NCI-H1436 treated with DMSO at 0.1 percent for 48 hours (cell line): ENCODE data around the gene TRABD.

ENCODE experiments used
- DNase-seq: peaks from one replicate; lab custom pipeline; 2025; lab: John Stamatoyannopoulos, UW

Gene TRABD

DNA sequence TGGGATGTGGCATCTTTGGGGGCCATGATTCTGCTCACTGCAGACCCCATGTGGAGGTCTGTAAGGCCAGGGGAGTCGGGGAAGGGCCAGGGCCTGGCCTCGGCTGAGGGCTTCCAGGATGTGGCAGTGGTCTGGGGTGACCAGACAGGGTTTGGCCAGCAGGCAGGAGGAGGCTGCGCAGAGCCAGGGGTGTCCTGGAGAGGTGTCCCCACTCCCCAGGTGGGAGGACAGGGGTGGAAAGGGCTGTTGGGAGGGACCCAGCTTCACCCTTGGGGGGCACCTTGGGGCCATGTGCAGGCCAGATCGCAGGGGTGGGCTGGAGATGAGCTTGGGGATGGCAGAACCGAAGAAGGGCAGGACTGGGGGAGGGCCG lies 11.7 kb upstream of the TRABD start:
- no peak for DNase-seq

DNA sequence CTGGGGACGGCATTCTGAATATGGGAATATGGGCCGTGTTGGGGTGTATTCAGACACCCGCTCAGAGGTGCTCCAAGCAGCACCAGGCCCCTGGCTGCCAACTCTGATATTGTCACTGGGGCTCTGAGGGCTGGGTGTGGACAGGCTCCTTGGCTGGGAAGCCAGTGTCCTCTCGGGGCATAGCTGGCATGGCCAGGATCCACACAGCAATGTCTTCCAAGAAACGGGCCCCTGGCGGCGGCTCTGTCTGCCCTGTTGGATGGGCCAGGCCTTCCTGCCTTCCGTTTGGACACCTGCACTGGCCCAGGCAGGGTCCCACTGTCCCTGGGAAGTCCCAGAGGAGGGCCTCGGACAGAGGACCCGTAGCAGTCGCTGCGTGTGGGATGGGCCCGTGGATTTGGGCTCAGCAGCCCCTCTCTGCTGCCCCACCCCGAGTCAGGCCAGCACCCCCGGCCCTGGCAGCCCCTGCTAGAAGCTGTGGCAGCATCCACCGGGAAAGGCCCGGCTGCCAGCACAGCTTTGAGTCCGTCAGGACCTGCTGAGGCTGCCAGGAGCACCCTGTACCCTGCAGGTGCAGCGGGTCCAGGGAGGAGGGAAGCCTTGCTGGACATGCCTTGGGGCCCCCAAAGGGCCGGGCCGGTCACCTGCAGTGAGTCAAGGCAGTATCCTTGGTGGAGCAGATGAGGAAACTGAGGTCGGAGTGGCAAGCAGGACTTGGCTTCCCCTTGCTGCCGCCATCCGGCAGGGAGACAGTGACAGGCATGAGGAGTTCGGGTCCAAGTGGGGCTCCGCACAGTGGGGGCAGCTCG lies 11.1 kb upstream of the TRABD start:
- DNase-seq = no peak

- DNase-seq = no peak
Observed at GRCh38 chr22:50175191-50175461, 10.6 kb upstream of the TRABD start.

DNA sequence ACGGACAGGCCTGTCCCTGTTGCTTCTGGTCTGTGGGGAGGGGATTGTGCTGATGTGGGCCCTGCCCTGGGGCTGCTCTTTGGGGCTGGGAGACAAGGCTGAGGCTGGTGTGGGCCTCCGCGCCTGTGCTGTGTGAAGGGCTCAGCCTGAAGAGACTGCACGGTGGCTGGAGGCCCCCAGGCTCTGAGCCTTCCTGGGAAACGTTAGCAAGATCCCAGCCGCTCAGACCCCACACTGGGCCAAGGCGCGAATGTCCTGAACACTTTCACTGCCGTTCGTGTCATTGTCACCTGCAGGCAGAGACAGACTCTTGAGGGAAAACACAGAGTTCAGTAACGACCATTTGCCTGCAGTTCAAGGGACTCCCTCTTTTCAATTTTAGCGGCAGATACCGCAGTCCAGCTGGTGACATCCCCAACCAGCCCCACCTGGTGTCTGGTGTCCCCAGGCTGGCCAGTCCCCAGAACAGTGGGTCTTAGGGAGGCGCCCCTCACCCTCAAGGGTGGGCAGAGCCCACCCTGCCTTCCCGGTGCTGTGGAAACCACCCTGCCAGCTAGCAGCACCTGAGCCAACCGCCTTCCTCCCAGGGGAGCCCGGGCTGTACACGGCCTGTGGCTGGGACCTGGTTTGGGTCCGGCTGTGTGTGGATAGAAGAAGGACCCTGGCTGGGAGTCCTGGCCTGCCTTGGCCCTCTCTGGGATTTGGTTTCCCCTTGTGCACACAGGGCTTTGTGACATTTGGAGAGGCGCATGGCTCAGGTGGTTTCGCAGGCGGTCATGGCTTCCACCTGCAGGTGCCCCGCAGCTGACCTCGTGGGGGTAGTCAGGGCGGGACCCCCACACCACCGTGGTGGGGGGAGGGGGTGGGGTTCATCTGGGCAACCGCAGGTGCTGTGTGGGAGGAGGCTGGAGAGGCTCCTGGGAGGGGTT lies 9.5 kb upstream of the TRABD start:
- DNase-seq = no peak

- no peak for DNase-seq
Observed at GRCh38 chr22:50176850-50177536, 8.7 kb upstream of the TRABD start.

DNA sequence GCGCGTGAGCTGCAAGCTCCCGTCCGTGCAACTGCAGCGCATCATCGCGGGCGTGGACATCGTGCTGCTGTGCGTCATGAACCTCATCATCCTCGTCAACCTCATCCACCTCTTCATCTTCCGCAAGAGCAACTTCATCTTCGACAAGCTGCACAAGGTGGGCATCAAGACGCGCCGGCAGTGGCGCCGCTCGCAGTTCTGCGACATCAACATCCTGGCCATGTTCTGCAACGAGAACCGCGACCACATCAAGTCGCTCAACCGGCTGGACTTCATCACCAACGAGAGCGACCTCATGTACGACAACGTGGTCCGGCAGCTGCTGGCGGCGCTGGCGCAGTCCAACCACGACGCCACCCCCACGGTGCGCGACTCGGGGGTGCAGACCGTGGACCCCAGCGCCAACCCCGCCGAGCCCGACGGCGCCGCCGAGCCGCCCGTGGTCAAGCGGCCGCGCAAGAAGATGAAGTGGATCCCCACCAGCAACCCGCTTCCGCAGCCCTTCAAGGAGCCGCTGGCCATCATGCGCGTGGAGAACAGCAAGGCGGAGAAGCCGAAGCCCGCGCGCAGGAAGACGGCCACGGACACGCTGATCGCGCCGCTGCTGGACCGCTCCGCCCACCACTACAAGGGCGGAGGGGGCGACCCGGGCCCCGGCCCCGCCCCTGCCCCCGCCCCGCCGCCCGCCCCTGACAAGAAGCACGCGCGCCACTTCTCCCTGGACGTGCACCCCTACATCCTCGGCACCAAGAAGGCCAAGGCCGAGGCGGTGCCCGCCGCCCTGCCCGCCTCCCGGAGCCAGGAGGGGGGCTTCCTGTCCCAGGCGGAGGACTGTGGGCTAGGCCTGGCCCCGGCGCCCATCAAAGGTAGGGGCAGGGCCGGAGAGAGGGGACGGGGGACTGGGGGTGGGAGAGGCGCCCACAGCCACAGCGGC lies 7.9 kb upstream of the TRABD start:
- DNase-seq = no peak

DNA sequence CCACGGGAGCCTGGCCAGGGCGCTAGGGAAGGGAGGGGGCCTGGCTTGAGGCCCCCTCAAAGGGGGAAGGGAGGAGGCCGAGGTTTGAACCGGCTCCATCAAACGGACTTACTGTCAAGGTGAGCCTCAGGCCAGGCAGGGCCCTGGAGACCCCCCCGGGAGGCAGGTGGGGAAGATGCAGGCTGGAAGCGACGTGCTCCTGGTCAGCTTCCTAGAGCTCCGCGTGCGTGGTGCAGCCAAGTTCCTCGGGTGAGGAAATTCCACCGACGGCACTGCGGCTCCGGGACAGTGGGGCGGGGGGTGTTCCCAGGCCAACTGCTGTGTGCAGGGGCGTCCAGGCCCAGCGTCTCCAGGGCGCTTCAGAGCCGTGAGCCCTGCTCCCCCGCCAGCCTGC lies 7.2 kb upstream of the TRABD start:
- no peak for DNase-seq

- DNase-seq = no peak
Observed at GRCh38 chr22:50178871-50179869, 6.5 kb upstream of the TRABD start.

DNA sequence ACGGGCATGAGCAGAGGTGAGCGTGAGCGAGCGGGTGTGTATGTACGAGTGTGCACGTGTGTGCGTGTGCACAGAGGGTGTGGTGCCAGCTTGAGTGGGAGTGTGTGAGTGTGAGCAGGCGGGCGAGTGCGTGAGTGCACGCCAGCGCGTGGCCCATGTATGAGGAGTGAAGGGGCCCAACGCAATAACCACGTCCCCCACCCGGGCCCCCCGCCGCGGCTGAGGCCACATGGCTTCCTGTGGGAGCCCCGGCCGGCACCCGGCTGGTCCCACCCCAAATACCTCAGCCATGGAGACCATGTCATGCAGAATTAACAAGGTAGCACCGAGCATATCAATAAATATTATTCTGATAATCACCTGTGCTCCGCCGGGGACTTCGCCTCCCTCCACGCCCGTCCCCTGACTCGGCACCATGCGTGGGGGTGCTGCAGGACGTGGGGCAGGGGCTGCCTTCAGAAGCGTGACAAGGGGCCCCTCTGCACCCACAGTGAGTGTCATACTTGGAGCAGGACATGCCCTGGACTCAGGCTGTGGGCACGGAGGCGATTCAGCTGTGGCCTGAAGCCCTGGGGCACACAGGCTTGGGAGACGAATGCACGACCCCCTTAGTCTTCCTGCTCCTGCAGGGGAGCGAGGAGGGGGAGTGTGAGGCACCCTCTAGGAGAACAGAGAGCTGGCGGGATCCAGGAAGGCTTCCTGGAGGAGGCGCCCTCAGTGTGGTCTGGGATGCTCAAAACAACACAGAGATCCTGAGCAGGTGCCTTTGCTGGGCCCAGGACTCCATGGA lies 5.6 kb upstream of the TRABD start:
- DNase-seq = no peak

DNA sequence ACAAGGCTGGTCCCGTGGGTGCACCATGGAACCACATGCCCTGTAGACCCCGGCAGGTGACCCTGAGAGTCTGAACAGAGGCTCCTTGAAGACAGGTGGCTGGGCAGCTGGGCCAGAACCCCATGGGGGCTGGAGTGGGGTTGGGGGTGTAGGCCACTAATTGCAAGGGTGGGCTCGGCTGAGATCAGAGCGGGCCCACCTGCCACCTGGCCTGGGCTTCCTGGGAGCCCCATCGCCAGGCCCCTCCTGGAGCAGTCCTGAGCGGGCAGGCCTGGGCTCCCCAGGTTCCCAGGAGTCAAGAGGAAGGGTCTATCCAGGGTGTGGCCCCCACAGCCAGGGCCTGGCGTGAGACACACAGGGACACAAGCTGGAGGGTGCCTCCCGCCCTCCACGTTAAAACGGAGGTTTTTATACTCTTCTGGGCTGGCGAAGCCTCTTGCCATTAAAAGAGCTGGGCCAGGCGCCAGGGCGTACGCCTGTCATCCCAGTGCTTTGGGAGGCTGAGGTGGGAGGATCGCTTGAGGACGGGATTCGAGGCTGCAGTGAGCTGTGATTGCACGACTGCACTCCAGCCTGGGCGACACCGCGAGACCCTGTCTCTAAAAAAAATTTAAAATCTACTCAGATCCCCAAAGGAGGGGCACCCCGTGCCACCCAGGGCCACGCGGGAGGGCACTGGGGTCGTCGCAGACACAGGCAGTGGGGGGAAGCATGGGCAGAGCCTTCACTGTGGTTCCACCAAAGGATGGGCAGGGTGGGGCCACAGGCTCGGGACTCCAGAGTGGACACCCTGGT lies 4.8 kb upstream of the TRABD start:
- DNase-seq = no peak

- DNase-seq = no peak
Observed at GRCh38 chr22:50182176-50183081, 3.3 kb upstream of the TRABD start.

- no peak for DNase-seq
Observed at GRCh38 chr22:50183141-50183971, 2.4 kb upstream of the TRABD start.

DNA sequence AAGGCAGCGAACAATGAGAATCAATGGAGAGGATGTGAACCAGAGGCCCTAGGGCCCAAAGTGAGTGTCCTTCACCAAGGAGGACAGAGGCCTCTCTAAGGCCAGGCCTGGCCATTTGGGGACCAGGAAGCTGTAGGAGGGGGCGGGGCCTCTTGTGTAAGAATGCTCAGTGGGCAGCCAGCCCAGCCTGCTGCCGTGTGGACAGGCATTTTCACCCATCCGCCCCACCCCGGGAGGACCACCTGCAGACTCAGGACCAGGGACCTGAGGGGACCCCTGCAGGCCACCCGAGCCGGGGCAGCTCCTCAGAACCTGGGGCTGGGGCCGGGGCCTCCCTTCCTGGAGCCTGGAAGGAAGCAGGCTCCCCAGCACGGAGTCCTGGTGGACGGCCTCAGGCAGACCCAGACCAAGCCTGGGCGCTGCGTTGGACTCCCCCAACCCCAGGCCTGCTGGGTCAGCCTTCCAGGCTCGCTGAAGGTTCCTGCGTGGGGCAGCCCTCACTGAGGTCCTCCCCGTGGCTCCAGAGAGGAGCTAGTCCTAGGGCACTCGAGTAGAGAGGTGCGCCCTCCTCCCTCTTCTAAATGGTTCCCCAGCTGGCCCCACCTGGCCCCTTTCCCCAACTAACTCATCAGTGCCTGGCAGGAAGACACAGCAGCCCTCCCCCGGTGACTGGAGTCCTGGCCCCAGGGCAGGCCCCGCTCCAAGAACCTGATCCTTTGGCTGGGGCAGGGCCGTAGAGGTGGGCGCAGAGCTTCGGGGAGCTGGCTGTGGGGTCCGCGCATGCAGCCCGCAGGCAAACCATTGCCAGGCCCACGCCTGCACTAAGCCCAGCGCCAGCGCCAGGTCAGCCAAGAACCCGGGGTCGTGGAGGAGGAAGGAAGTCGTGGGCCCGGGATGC lies 1.5 kb upstream of the TRABD start:
- no peak for DNase-seq

- no peak for DNase-seq
Observed at GRCh38 chr22:50184902-50185374, 775 bp upstream of the TRABD start.

GRCh38 chr22:50186181-50186714 lies 535 bp downstream of the TRABD start:
- no peak for DNase-seq
